OCI-LY3 (cell line): ENCODE results near the gene LPCAT2.

Experiments used
- EZH2phosphoT487 ChIP-seq: fragments of 200-600 bp; shearing (Covaris generic); IDR thresholded peaks from 2 replicates; pipeline ENCODE4 v1.6.1; 2018; ENCODE audit warnings: antibody characterized with exemption, mixed run types, low read depth
- TF ChIP-seq, protein P1 (sequence below): fragments of 200-600, 300-600 bp; sonication (generic); IDR thresholded peaks from 2 replicates; pipeline ENCODE4 v1.5.1; 2014; ENCODE audit warnings: antibody characterized with exemption, low read length, low read depth

DNA sequence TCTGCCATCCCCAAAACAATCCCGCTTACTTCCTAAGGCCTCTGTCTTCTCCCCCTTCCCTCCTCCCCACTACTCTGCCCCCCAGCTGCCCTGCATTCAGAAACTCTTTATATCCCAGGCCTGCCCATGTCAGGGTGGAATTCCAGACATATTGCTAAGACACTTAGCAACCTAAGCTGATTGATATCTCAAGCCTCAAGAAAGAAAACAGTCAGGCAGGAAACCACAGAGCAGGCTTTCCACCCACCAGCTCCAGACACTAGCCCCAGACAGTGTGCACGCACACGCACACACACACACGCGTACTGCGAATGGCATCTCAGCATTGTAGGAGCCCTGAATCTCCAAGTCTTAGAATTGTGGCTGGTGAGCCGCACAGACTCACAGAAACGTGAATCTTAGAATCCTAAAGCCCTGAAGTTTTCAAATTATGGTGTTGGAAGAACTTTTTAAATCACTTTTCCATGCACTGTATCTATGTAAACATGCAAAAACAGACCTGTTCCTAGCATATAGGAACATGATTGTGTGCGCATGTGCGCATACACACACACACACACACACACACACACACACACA lies 8.8 kb upstream of the LPCAT2 start:
- TF ChIP-seq, protein P1, sequence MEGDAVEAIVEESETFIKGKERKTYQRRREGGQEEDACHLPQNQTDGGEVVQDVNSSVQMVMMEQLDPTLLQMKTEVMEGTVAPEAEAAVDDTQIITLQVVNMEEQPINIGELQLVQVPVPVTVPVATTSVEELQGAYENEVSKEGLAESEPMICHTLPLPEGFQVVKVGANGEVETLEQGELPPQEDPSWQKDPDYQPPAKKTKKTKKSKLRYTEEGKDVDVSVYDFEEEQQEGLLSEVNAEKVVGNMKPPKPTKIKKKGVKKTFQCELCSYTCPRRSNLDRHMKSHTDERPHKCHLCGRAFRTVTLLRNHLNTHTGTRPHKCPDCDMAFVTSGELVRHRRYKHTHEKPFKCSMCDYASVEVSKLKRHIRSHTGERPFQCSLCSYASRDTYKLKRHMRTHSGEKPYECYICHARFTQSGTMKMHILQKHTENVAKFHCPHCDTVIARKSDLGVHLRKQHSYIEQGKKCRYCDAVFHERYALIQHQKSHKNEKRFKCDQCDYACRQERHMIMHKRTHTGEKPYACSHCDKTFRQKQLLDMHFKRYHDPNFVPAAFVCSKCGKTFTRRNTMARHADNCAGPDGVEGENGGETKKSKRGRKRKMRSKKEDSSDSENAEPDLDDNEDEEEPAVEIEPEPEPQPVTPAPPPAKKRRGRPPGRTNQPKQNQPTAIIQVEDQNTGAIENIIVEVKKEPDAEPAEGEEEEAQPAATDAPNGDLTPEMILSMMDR: no peak
- TF ChIP-seq EZH2phosphoT487: no peak
